ENCODE results near the gene C3orf22. TPM values are rescaled to one million over a fixed set of nuclear protein-coding genes. Genes with fewer than 3 reads are reported as not detected.

Gene C3orf22
- total RNA-seq, 1 donor from 2014 or later, result not detected

GRCh38 chr3:126540951-126541627 lies 17.6 kb downstream of the C3orf22 start:
- intact Hi-C loops (cut with micrococcal nuclease), result no loop called here
- Histone ChIP-seq H3K4me3 (no peak overlapping the region), H3K36me3 (no peaks in the 10 kb centered on the region), H3K27me3 (ENCODE audit: low read depth) (peaks cover 50% of the 10 kb centered on the region), H3K9me3 (replicated peaks) (no peaks in the 10 kb centered on the region), H3K27ac (replicated peaks) (no peak overlapping the region), H3K4me1 (peaks cover 10% of the 10 kb centered on the region)
- no peak for TF ChIP-seq CTCF (IDR thresholded peaks at IDR 0.05; ENCODE audit: borderline replicate concordance)
- DNase-seq, result no peak

GRCh38 chr3:126540342-126540849 lies 18.3 kb downstream of the C3orf22 start:
- Histone ChIP-seq H3K27me3 (ENCODE audit: low read depth) (peaks cover 50% of the 10 kb centered on the region), H3K4me3 (no peak overlapping the region), H3K4me1 (peaks cover 10% of the 10 kb centered on the region), H3K9me3 (replicated peaks) (no peaks in the 10 kb centered on the region), H3K36me3 (no peaks in the 10 kb centered on the region), H3K27ac (replicated peaks) (no peak overlapping the region)
- intact Hi-C loops (cut with micrococcal nuclease), result no loop called here
- TF ChIP-seq CTCF (IDR thresholded peaks at IDR 0.05; ENCODE audit: borderline replicate concordance), result no peak
- DNase-seq, result no peak

- no peak for TF ChIP-seq CTCF (IDR thresholded peaks at IDR 0.05; ENCODE audit: borderline replicate concordance)
- H3K4me3 ChIP-seq, result no peak overlapping the region
- H3K27me3 ChIP-seq (ENCODE audit: low read depth), result peaks cover 47% of the 10 kb centered on the region
- H3K4me1 ChIP-seq, result peaks cover 10% of the 10 kb centered on the region
- DNase-seq, result no peak
- intact Hi-C loops (cut with micrococcal nuclease), result no loop called here
- H3K36me3 ChIP-seq, result no peaks in the 10 kb centered on the region
- H3K9me3 ChIP-seq (replicated peaks), result no peaks in the 10 kb centered on the region
- no peak overlapping the region for H3K27ac ChIP-seq (replicated peaks)
These were observed 19.0 kb downstream of the C3orf22 start for GRCh38 chr3:126539558-126540250.

- peaks cover 46% of the 10 kb centered on the region for H3K27me3 ChIP-seq (ENCODE audit: low read depth)
- no peaks in the 10 kb centered on the region for H3K36me3 ChIP-seq
- H3K4me1 ChIP-seq, result peaks cover 10% of the 10 kb centered on the region
- DNase-seq, result no peak
- TF ChIP-seq CTCF (IDR thresholded peaks at IDR 0.05; ENCODE audit: borderline replicate concordance), result no peak
- no peak overlapping the region for H3K4me3 ChIP-seq
- H3K27ac ChIP-seq (replicated peaks), result no peak overlapping the region
- H3K9me3 ChIP-seq (replicated peaks), result no peaks in the 10 kb centered on the region
- intact Hi-C loops (cut with micrococcal nuclease), result no loop called here
These were observed 19.8 kb downstream of the C3orf22 start for GRCh38 chr3:126538966-126539365.

GRCh38 chr3:126538316-126538715 lies 20.4 kb downstream of the C3orf22 start:
- H3K9me3 ChIP-seq (replicated peaks), result no peaks in the 10 kb centered on the region
- peaks cover 10% of the 10 kb centered on the region for H3K4me1 ChIP-seq
- peaks cover 45% of the 10 kb centered on the region for H3K27me3 ChIP-seq (ENCODE audit: low read depth)
- H3K4me3 ChIP-seq, result no peak overlapping the region
- no peak for DNase-seq
- H3K36me3 ChIP-seq, result no peaks in the 10 kb centered on the region
- TF ChIP-seq CTCF (IDR thresholded peaks at IDR 0.05; ENCODE audit: borderline replicate concordance), result no peak
- no peak overlapping the region for H3K27ac ChIP-seq (replicated peaks)
- intact Hi-C loops (cut with micrococcal nuclease), result no loop called here
